SJSA1 (cell line): Measurements from ENCODE around the gene RRAS. TPM values are rescaled to one million over a fixed set of nuclear protein-coding genes. Genes with fewer than 3 reads are reported as not detected.
A peak's percentile ranks its signal among the peaks of the same experiment; 100 is the strongest.

Source experiments
- DNase-seq, 2 experiments: peaks; one replicate each; pipeline ENCODE4 v3.0.0-alpha.2; 2015 to 2020; ENCODE audit warnings: low spot score in 2 of 2, low read depth in 1 of 2
- H3K27ac ChIP-seq: fragments of 250-450 bp; sonication (Bioruptor Pico); 2 replicates; pipeline ENCODE4 v1.5.1; 2020; ENCODE audit warnings: mild to moderate bottlenecking, moderate library complexity
- H3K27me3 ChIP-seq: fragments of 250-450 bp; sonication (Bioruptor Pico); replicated peaks from 2 replicates; pipeline ENCODE4 v1.5.1; 2020; ENCODE audit warnings: mild to moderate bottlenecking, moderate library complexity
- H3K36me3 ChIP-seq: fragments of 250-450 bp; sonication (Bioruptor Pico); 2 replicates; pipeline ENCODE4 v1.5.1; 2020; ENCODE audit warnings: mild to moderate bottlenecking
- H3K4me1 ChIP-seq: fragments of 250-450 bp; sonication (Bioruptor Pico); replicated peaks from 2 replicates; pipeline ENCODE4 v1.6.1; 2021; ENCODE audit warnings: mild to moderate bottlenecking
- H3K4me3 ChIP-seq: fragments of 250-450 bp; sonication (Bioruptor Pico); 2 replicates; pipeline ENCODE4 v1.5.1; 2020; ENCODE audit warnings: mild to moderate bottlenecking
- H3K9me3 ChIP-seq: fragments of 250-450 bp; sonication (Bioruptor Pico); replicated peaks from 2 replicates; pipeline ENCODE4 v1.5.1; 2020; ENCODE audit warnings: mild to moderate bottlenecking
- total RNA-seq: library from RNA; depleted of rRNA; stranded (reverse); fragments of >200 nt; shearing (Covaris generic); gene quantifications from 2 replicates; pipeline ENCODE4 v1.2.3, GENCODE V29; 2014

RRAS gene
- total RNA-seq, 1 experiment from 2014 or later: 30.6 TPM

DNA sequence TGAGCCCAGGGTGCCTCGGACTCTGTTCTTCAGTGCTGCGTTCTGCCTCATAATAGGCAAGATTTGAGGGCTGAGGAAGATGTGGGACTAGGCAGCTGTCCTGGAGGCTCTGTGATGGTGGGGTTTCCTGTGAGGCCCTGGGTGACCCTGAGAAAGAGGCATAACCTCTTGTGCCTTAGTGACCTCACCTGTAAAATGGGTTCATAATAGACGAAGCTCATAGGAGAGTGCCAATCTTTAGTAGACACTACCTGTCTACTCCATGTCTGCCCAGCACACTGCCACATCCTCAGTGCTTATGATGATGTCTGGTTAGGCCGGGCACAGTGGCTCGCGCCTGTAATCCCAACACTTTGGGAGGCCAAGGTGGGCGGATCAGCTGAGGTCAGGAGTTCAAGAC lies 23.4 kb downstream of the RRAS start:
- Histone ChIP-seq H3K4me1 (peaks cover 28% of the 10 kb centered on the region), H3K36me3 (peaks cover 70% of the 10 kb centered on the region), H3K27me3 (no peaks in the 10 kb centered on the region), H3K9me3 (no peaks in the 10 kb centered on the region; the same call in 1 of the 2 replicates), H3K4me3 (no peak overlapping the region), H3K27ac (no peak overlapping the region)
- DNase-seq: no peak

DNA sequence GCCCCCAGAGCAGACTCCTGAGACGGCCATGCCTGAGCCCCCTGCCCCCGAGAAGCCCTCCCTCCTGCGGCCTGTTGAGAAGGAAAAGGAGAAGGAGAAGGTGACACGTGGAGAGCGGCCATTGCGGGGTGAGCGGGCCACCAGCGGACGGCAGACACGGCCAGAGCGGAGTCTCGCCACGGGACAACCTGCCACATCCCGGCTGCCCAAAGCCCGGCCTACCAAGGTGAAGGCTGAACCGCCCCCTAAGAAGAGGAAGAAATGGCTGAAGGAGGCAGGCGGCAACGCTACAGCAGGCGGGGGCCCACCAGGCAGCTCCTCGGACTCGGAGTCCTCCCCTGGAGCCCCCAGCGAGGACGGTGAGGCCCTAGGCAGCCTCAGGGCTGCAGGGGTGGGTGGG lies 24.1 kb downstream of the RRAS start:
- Histone ChIP-seq H3K9me3 (no peaks in the 10 kb centered on the region; the same call in 1 of the 2 replicates), H3K27me3 (no peaks in the 10 kb centered on the region), H3K4me1 (peaks cover 28% of the 10 kb centered on the region), H3K4me3 (no peak overlapping the region), H3K36me3 (peaks cover 74% of the 10 kb centered on the region), H3K27ac (no peak overlapping the region)
- no peak for DNase-seq

DNA sequence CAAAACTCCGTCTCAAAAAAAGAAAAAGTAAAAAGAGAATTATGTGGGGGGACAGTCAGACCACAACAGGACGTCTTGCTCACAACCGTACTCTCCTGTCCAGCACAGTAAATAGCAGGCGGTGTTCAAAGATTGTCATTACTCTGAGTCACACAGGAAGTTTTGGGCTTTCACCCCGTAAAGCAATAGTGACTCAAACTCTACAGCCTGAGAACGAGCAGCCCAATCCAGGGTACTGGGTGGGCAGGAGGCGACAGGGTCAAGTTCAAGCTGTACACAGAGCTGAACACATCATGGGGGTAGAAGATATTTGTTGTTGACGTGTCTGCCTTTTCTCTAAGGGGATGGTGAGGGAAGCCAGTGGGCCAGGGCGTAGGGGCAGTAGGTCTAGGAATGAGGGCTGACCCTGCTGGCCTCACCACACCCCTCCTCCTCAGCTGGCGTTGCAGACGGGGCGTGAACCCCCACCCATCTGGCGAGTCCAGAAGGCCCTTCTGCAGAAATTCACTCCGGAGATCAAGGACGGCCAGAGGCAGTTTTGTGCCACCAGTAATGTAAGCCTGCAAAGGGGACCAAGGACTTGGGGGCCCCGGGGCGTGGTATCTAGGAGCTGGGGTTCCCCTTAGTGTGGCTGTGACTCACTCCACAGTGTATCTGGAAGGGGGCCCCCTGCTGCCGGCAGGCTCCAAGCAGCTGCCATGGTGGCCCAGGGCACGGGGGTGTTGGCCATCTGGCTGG lies 25.7 kb downstream of the RRAS start:
- H3K4me1 ChIP-seq: peaks cover 28% of the 10 kb centered on the region
- H3K4me3 ChIP-seq: peak overlapping the region; percentile 7; the same call in 1 of the 2 replicates
- no peaks in the 10 kb centered on the region for H3K27me3 ChIP-seq
- DNase-seq: peak; percentile 91 to 93
- peak overlapping the region; percentile 97 for H3K27ac ChIP-seq
- H3K36me3 ChIP-seq: peaks cover 77% of the 10 kb centered on the region
- H3K9me3 ChIP-seq: no peaks in the 10 kb centered on the region; the same call in 1 of the 2 replicates

DNA sequence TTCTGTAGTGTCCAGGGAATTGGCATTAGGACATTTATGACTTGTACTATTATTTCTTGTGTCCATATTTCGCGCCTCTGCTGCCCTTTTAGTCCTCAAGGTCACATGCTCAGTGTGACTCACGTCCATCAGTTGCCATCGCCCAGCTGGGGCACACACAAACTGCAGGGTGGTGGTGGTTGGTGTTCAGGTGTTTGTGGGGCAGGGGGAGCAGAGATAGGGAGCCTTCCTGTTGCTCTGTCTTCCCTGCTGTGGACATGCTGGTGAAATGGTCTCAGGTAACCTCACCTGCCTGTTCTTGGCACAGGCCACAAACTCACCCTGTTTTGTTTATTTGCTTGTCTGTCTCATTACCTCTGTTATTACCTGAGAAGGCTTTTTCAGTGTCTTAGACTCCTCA lies 26.6 kb downstream of the RRAS start:
- H3K9me3 ChIP-seq: no peaks in the 10 kb centered on the region; the same call in 1 of the 2 replicates
- DNase-seq: peak in 1 of 2 experiments; percentile 31
- H3K27ac ChIP-seq: peak overlapping the region; percentile 97
- H3K27me3 ChIP-seq: no peaks in the 10 kb centered on the region
- peaks cover 79% of the 10 kb centered on the region for H3K36me3 ChIP-seq
- H3K4me3 ChIP-seq: peak overlapping the region; percentile 7; the same call in 1 of the 2 replicates
- H3K4me1 ChIP-seq: peaks cover 28% of the 10 kb centered on the region

DNA sequence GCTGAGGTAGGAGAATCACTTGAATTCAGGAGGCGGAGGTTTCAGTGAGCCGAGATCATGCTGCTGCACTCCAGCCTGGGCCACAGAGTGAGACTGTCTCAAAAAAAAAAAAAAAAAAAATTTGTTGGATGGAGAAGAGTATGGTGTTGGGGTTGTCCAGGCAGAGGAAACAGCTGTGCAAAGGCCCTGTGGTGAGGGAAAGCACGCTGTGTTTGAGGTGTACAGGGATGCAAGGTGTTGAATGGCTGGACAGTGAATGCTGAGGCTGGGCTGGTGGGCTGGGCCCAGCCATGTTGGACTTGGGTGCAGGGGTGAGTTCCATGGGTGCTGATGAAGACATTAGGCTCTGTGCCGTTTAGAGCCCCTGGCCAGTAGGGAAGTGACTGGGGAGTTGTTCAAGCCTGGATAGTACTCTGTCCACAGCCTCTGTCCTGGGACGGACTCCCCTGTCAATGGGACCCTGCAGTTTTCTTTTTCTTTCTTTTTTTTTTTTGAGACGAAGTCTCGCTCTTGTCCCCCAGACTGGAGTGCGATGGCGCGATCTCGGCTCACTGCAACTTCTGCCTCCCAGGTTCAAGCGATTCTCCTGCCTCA lies 30.3 kb downstream of the RRAS start:
- H3K4me1 ChIP-seq: peaks cover 22% of the 10 kb centered on the region
- H3K27ac ChIP-seq: no peak overlapping the region
- H3K36me3 ChIP-seq: peaks cover 77% of the 10 kb centered on the region
- H3K4me3 ChIP-seq: no peak overlapping the region
- DNase-seq: no peak
- no peaks in the 10 kb centered on the region for H3K27me3 ChIP-seq
- H3K9me3 ChIP-seq: no peaks in the 10 kb centered on the region

DNA sequence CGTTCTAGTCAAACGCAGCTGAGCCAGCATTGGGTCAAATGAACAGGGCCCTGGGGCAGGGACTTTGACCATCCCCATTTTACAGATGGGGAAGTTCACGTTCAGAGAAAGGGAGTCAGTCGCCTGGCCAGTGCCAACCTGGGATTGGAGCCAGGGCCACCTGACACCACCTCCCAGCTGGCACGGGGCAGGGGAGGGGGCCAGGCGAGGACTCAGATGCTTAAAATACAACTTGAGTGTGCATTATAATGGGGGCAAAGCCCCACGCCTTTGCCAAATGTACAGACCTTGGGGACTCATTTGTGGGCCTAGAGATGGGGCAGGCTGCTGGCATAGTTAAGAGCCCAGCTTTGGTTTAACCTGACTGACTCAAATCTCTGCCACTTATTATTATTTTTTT lies 34.3 kb downstream of the RRAS start:
- Histone ChIP-seq H3K27ac (no peak overlapping the region), H3K4me1 (no peaks in the 10 kb centered on the region), H3K9me3 (no peaks in the 10 kb centered on the region), H3K27me3 (no peaks in the 10 kb centered on the region), H3K4me3 (no peak overlapping the region), H3K36me3 (peaks cover 85% of the 10 kb centered on the region)
- no peak for DNase-seq

DNA sequence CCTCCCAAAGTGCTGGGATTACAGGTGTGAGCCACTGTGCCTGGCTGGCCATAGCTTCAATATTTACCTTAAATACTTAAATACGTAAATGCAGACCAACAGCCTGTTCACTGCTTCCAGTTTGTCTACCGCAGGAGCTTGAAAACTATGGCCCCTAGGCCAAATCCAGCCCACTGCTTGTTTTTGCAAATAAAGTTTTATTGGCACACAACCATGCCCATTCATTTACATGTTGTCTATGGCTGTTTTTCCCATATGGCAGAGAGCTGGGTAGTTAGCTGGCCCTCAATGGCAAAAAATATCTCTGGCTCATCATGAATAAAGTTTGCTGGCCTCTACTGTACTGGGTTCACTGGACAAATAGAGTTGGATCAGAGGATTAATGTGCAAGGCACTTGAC lies 37.1 kb downstream of the RRAS start:
- Histone ChIP-seq H3K4me3 (no peak overlapping the region), H3K27ac (no peak overlapping the region), H3K4me1 (no peaks in the 10 kb centered on the region), H3K36me3 (peaks cover 87% of the 10 kb centered on the region), H3K27me3 (no peaks in the 10 kb centered on the region), H3K9me3 (no peaks in the 10 kb centered on the region)
- DNase-seq: no peak

DNA sequence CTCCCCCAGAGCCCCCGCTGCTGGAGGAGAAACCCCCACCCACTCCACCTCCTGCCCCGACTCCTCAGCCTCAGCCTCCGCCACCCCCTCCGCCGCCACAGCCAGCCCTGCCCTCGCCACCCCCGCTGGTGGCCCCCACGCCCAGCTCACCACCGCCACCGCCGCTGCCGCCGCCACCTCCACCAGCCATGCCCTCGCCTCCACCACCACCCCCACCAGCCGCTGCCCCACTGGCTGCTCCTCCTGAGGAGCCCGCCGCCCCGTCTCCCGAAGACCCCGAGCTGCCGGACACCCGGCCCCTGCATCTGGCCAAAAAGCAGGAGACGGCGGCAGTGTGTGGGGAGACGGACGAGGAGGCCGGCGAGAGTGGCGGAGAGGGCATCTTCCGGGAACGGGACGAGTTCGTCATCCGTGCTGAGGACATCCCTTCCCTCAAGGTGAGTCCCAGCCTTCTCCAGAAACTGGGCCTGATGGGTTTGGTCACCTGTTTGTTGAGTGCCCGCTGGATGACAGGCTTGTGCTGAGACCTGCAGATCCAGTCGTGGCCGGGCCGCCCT lies 38.4 kb downstream of the RRAS start:
- Histone ChIP-seq H3K27me3 (no peaks in the 10 kb centered on the region), H3K4me1 (no peaks in the 10 kb centered on the region), H3K36me3 (peaks cover 86% of the 10 kb centered on the region), H3K9me3 (no peaks in the 10 kb centered on the region), H3K27ac (no peak overlapping the region), H3K4me3 (no peak overlapping the region)
- DNase-seq: no peak

DNA sequence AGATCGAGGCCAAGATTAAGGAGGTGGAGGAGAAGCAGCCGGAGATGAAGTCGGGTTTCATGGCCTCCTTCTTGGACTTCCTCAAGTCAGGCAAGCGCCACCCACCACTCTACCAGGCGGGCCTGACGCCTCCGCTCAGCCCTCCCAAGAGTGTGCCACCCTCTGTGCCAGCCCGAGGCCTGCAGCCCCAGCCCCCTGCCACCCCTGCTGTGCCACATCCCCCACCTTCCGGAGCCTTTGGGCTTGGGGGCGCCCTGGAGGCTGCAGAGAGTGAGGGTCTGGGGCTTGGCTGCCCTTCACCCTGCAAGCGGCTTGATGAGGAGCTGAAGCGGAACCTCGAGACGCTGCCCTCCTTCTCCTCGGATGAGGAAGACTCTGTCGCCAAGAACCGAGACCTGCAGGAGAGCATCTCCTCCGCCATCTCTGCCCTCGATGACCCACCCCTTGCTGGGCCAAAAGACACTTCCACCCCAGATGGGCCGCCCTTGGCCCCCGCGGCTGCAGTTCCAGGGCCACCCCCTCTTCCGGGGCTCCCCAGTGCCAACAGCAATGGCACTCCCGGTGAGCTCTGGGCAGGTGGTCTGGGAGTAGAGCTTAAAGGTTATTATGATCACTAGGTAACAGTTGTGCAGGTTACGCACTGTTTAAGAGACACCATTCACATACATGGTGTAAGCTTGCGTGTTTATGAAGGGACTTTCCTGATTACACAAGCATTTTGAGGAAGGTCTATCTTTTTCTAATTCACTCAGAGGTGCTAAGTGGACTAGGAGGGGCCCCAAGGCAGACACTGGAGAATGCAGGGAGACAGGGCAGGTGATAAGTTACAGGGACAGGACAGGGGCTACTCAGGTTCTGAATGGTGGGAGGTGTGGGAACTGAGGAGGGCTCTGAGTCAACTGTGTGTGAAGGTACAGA lies 40.3 kb downstream of the RRAS start:
- Histone ChIP-seq H3K9me3 (no peaks in the 10 kb centered on the region), H3K36me3 (peaks cover 87% of the 10 kb centered on the region), H3K4me1 (no peaks in the 10 kb centered on the region), H3K4me3 (no peak overlapping the region), H3K27ac (no peak overlapping the region), H3K27me3 (no peaks in the 10 kb centered on the region)
- DNase-seq: no peak

DNA sequence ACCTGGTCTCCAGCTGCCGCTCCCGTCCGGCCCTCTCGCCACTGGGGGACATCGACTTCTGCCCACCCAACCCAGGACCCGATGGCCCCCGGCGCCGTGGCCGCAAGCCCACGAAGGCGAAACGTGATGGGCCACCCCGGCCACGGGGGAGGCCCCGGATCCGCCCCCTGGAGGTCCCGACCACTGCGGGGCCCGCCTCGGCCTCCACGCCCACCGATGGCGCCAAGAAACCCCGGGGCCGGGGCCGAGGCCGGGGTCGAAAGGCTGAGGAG lies 42.3 kb downstream of the RRAS start:
- DNase-seq: no peak
- Histone ChIP-seq H3K27ac (no peak overlapping the region), H3K27me3 (no peaks in the 10 kb centered on the region), H3K36me3 (peaks cover 82% of the 10 kb centered on the region), H3K9me3 (no peaks in the 10 kb centered on the region), H3K4me1 (peaks cover 10% of the 10 kb centered on the region), H3K4me3 (no peak overlapping the region)

DNA sequence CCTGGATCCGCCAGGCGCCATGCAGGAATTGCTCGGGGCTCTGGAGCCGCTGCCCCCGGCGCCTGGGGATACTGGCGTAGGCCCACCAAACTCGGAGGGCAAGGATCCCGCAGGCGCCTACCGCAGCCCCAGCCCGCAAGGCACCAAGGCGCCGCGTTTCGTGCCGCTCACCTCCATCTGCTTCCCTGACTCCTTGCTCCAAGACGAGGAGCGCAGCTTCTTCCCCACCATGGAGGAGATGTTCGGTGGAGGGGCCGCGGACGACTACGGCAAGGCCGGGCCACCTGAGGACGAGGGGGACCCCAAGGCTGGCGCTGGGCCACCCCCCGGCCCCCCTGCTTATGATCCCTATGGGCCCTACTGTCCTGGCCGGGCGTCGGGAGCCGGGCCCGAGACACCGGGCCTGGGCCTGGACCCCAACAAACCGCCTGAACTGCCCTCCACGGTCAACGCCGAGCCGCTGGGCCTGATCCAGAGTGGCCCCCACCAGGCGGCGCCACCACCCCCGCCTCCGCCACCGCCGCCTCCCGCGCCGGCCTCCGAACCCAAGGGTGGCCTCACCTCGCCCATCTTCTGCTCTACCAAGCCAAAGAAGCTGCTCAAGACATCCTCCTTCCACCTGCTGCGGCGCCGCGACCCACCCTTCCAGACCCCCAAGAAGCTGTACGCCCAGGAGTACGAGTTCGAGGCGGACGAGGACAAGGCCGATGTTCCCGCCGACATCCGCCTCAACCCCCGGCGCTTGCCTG lies 42.8 kb downstream of the RRAS start:
- Histone ChIP-seq H3K4me1 (peaks cover 15% of the 10 kb centered on the region), H3K27me3 (no peaks in the 10 kb centered on the region), H3K4me3 (no peak overlapping the region), H3K36me3 (peaks cover 77% of the 10 kb centered on the region), H3K9me3 (no peaks in the 10 kb centered on the region), H3K27ac (no peak overlapping the region)
- DNase-seq: no peak

DNA sequence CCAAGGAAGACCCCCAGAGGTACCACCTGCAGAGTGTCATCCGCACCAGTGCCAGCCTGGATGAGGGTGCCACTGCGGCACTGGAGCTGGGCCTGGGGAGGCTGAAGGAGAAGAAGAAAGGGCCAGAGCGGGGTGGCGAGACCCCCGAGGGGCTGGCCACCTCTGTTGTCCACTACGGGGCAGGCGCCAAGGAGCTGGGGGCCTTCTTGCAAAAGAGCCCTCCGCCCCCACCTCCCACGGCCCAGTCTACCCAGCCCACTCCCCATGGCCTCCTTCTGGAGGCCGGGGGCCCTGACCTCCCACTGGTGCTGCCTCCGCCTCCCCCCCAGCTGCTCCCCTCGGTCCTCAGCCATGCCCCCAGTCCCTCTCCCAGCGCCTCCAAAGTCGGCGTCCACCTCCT lies 43.5 kb downstream of the RRAS start:
- no peak overlapping the region for H3K4me3 ChIP-seq
- H3K9me3 ChIP-seq: no peaks in the 10 kb centered on the region
- no peaks in the 10 kb centered on the region for H3K27me3 ChIP-seq
- H3K36me3 ChIP-seq: peaks cover 71% of the 10 kb centered on the region
- H3K4me1 ChIP-seq: peaks cover 16% of the 10 kb centered on the region
- H3K27ac ChIP-seq: no peak overlapping the region
- DNase-seq: no peak

DNA sequence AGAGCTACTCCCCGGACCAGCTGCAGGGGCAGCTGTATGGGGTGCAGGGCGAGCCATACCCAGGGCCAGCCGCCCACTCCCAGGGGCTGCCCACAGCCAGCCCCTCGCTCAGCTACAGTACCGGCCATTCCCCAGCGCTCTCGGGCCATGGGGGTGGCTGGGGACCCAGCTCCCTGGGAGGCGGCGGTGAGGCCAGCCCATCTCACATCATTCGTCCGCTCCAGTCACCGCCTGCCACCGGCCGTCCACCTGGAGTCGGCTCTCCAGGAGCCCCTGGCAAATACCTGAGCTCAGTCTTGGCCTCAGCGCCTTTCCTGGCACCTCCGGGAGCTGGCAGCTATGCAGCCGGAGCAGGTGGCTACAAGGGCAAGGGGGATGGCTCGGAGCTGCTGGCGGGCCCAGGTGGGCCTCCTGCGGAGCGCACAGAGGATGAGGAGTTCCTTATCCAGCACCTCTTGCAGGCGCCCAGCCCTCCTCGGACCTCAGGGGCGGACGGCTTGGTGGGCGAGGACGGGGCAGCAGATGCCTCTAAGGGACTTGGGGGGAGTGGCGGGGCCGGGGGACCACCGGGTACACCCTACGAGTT lies 44.0 kb downstream of the RRAS start:
- Histone ChIP-seq H3K4me3 (no peak overlapping the region), H3K9me3 (no peaks in the 10 kb centered on the region), H3K27me3 (no peaks in the 10 kb centered on the region), H3K27ac (no peak overlapping the region), H3K36me3 (peaks cover 66% of the 10 kb centered on the region), H3K4me1 (peaks cover 16% of the 10 kb centered on the region)
- DNase-seq: no peak
